ENCODE measurements around the gene EGFR.

EGFR gene

DNA sequence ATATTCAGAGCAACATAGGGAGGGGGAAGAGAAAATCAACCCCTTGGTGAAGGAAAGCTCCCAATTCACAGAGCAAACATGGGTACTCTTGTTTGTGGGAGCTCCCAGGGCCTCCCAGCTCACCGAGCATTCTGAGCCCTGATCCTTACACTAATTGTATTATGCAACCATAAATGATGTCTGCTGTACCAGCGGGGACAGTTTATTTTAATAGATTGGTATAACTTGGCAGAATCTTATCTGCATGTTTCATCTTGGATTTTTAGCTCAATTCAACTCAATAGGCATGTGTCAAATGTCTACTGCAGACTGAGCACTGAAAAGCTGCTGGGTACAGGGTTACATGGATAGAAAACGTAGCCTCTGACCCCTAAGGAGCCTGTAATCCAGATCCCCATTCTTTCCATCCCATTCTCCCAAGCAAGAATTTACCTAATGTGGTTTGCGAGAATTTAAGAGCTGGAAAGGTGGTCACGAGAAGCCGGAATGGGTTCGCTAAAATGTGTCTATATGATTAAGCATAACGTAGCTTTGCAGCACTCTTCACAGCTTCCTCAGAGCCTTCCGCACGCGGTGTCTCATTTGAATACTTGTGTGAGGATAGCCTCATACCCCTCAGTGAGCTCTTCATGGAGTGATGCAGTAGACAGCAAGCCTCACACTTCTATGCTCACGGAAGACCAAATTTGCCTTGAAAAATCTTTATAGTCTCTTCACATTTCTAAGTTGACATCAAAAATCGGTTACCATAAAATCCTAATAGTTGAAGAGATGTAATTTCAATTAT, 18.3 kb downstream of the EGFR start:
- ChIA-PET POLR2A (no interaction called here), CTCF (interaction anchor here (0.6 to 2.4 kb wide), 10 partner anchors 8 to 263 kb away, joined by 3 to 24 read pairs (median 4); no protein-coding TSS in a partner anchor)
- no peak for DNase-seq (ENCODE audit: low read depth, low spot score)
- H3K4me3 ChIP-seq (ENCODE audit: low read depth, low read length): no peak overlapping the region
- no peak for TF ChIP-seq CTCF (IDR thresholded peaks at IDR 0.05; ENCODE audit: insufficient read depth, low read length, missing control alignments)

GRCh38 chr7:55043691-55044370, 25.0 kb downstream of the EGFR start:
- POLR2A ChIA-PET: no interaction called here
- no peak for TF ChIP-seq CTCF (IDR thresholded peaks at IDR 0.05; ENCODE audit: insufficient read depth, low read length, missing control alignments)
- H3K4me3 ChIP-seq (ENCODE audit: low read depth, low read length): no peak overlapping the region
- no peak for DNase-seq (ENCODE audit: low read depth, low spot score)
- CTCF ChIA-PET: interaction anchor here (2.6 to 4.3 kb wide), 2 partner anchors 9 to 211 kb away, joined by 10 to 29 read pairs; no protein-coding TSS in a partner anchor

GRCh38 chr7:55044371-55044717, 25.5 kb downstream of the EGFR start:
- no peak for DNase-seq (ENCODE audit: low read depth, low spot score)
- ChIA-PET POLR2A (no interaction called here), CTCF (interaction anchor here (0.9 to 4.3 kb wide), 5 partner anchors 9 to 271 kb away, joined by 3 to 29 read pairs (median 5); no protein-coding TSS in a partner anchor)
- no peak overlapping the region for H3K4me3 ChIP-seq (ENCODE audit: low read depth, low read length)
- no peak for TF ChIP-seq CTCF (IDR thresholded peaks at IDR 0.05; ENCODE audit: insufficient read depth, low read length, missing control alignments)

- H3K4me3 ChIP-seq (ENCODE audit: low read depth, low read length): no peak overlapping the region
- DNase-seq (ENCODE audit: low read depth, low spot score): no peak
- no peak for TF ChIP-seq CTCF (IDR thresholded peaks at IDR 0.05; ENCODE audit: insufficient read depth, low read length, missing control alignments)
- CTCF ChIA-PET: interaction anchor here (0.9 to 4.3 kb wide), 6 partner anchors 8 to 271 kb away, joined by 3 to 29 read pairs (median 4); no protein-coding TSS in a partner anchor
- POLR2A ChIA-PET: no interaction called here
Measured at GRCh38 chr7:55044791-55045190, 26.0 kb downstream of the EGFR start.

- CTCF ChIA-PET: no interaction called here
Measured at GRCh38 chr7:55046582-55047342, 27.9 kb downstream of the EGFR start.

More at GRCh38 chr7:55046582-55047342, 27.9 kb downstream of the EGFR start:
- no peak for DNase-seq (ENCODE audit: low read depth, low spot score)
- no peak for TF ChIP-seq CTCF (IDR thresholded peaks at IDR 0.05; ENCODE audit: insufficient read depth, low read length, missing control alignments)
- H3K4me3 ChIP-seq (ENCODE audit: low read depth, low read length): no peak overlapping the region
- POLR2A ChIA-PET: no interaction called here
